Measurements from ENCODE around the gene CRACDL.

DNA sequence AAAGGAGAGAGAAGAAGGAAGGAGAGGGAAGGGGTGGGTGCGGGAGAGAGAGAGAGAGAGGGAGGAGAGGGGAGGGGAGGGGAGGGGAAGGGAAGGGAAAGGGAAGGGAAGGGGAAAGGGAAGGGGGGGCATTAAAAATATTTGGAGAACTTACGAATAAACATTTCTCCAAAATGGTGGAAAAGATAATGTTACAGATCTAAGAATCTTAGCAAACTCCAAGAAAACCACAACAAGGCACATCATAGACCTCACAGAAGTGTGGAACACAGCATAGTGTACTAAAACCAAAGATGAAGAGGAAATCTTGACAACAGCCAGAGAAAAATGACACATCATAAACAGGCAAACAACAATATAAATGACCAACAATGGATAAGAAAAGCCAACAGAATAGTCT is 83.1 kb downstream of the CRACDL start:
- TF ChIP-seq EP300 (IDR thresholded peaks at IDR 0.05) (no peak), POLR2A (IDR thresholded peaks at IDR 0.05) (no peak), POLR2AphosphoS5 (IDR thresholded peaks at IDR 0.05) (no peak), CTCF (IDR thresholded peaks at IDR 0.05) (no peak)

Data from gastroesophageal sphincter (tissue), 3 donors.